Measurements from ENCODE around the gene PHLPP1.

PHLPP1 gene

DNA sequence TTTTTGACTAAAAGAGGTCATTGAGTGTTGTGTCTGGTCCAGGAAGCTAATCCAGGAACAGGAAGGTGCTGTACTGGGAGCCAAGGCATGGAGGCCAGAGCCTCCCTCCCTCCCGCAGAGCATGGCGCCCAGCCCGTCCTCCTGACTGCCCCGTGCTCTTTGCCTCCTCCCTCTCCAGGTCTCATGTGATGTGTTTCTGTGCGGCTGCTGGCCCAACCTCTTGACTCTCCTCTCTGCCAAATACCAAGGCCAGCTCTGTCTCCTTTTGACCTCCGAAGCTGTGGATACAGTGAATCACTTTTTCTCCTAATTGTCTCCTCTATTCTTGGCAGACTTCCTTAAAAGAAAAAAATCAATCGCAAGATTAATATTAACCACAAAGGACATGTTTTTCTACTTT, 284.1 kb downstream of the PHLPP1 start:
- no peaks in the 10 kb centered on the region for H3K36me3 ChIP-seq (ENCODE audit: control insufficient read depth, insufficient read depth, low read length)
- H3K4me2 ChIP-seq (ENCODE audit: low read length), result no peak overlapping the region
- H3K27ac ChIP-seq, result no peak overlapping the region
- no peak for TF ChIP-seq CTCF (IDR thresholded peaks at IDR 0.05)
- no peak overlapping the region for H3K4me3 ChIP-seq (ENCODE audit: low read depth, low read length)
- H3K4me1 ChIP-seq, result no peaks in the 10 kb centered on the region
- H3K79me2 ChIP-seq, result no peaks in the 10 kb centered on the region
- no peaks in the 10 kb centered on the region for H3K9me3 ChIP-seq (ENCODE audit: control insufficient read depth, low read length)
- no peak overlapping the region for H3K9ac ChIP-seq
- H3K27me3 ChIP-seq (ENCODE audit: control insufficient read depth, insufficient read depth, low read length), result no peaks in the 10 kb centered on the region
- H2AFZ ChIP-seq, result no peak overlapping the region

DNA sequence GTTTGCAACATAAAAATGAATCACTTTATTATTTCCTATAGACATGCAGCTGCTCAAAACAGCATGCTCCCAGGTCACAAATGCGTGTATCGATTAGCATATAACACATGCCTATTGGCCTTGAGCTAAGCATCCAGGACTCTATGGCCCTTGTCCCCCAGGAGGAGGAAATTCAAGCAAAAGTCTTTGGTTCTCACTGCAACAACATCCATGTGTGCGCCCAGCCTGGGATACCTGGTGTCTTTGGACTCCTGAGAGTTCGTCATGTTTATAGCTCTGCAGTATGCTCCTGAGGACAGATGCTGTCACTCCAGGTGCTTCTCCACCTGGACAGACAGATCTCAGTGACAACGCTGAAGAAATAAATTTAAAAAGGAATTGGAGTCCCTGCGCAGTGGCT, 284.6 kb downstream of the PHLPP1 start:
- Histone ChIP-seq H3K9ac (no peak overlapping the region), H3K4me2 (ENCODE audit: low read length) (no peak overlapping the region), H3K36me3 (ENCODE audit: control insufficient read depth, insufficient read depth, low read length) (no peaks in the 10 kb centered on the region), H3K79me2 (no peaks in the 10 kb centered on the region), H3K4me1 (no peaks in the 10 kb centered on the region), H3K27ac (no peak overlapping the region), H2AFZ (no peak overlapping the region), H3K9me3 (ENCODE audit: control insufficient read depth, low read length) (no peaks in the 10 kb centered on the region), H3K4me3 (ENCODE audit: low read depth, low read length) (no peak overlapping the region), H3K27me3 (ENCODE audit: control insufficient read depth, insufficient read depth, low read length) (no peaks in the 10 kb centered on the region)
- TF ChIP-seq CTCF (IDR thresholded peaks at IDR 0.05), result no peak

DNA sequence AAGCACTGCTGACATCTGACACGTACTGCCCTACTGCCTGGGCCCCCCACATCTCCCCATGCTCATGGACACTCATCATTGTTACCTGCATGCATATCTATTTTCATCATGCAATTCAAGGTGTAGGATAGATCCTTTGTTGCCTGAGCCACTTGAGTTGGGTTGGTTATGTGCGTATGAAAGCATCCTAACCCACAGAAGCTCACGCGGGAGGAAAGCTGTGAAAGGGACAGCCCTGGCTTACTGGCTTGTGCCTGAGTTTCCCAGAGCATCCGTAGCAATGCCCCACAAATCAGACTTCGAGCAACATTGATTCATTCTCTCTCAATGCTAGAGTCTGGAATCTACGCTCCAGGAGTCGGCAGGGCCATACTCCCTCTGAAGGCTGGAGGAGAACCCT, 285.5 kb downstream of the PHLPP1 start:
- Histone ChIP-seq H3K4me3 (ENCODE audit: low read depth, low read length) (no peak overlapping the region), H3K79me2 (no peaks in the 10 kb centered on the region), H3K4me1 (no peaks in the 10 kb centered on the region), H3K9ac (no peak overlapping the region), H3K27me3 (ENCODE audit: control insufficient read depth, insufficient read depth, low read length) (no peaks in the 10 kb centered on the region), H2AFZ (no peak overlapping the region), H3K27ac (no peak overlapping the region), H3K36me3 (ENCODE audit: control insufficient read depth, insufficient read depth, low read length) (no peaks in the 10 kb centered on the region), H3K4me2 (ENCODE audit: low read length) (no peak overlapping the region), H3K9me3 (ENCODE audit: control insufficient read depth, low read length) (no peaks in the 10 kb centered on the region)
- no peak for TF ChIP-seq CTCF (IDR thresholded peaks at IDR 0.05)

GRCh38 chr18:63001861-63002260, 286.5 kb downstream of the PHLPP1 start:
- Histone ChIP-seq H3K27me3 (ENCODE audit: control insufficient read depth, insufficient read depth, low read length) (no peaks in the 10 kb centered on the region), H3K4me2 (ENCODE audit: low read length) (no peak overlapping the region), H3K27ac (no peak overlapping the region), H3K79me2 (no peaks in the 10 kb centered on the region), H3K9ac (no peak overlapping the region), H2AFZ (no peak overlapping the region), H3K4me1 (no peaks in the 10 kb centered on the region), H3K36me3 (ENCODE audit: control insufficient read depth, insufficient read depth, low read length) (no peaks in the 10 kb centered on the region), H3K4me3 (ENCODE audit: low read depth, low read length) (no peak overlapping the region), H3K9me3 (ENCODE audit: control insufficient read depth, low read length) (no peaks in the 10 kb centered on the region)
- TF ChIP-seq CTCF (IDR thresholded peaks at IDR 0.05), result no peak

DNA sequence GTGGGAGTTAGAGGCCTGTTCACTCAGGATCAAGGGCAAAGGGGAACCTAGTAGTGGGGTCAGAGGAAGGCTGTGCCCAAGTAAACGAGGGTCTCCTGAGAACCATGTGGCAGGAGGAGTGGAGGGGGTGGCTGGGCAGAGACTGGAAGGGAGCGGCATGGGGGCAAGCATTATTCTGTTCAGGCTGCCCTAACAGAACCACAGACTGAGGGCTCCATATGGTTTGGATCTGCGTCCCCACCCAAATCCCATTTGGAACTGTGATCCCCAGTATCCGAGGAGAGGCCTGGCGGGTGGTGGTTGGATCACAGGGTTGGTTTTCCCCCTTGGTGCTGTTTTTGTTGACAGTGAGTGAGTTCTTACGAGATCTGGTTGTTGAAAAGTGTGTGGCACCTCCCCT, 287.0 kb downstream of the PHLPP1 start:
- no peak overlapping the region for H2AFZ ChIP-seq
- TF ChIP-seq CTCF (IDR thresholded peaks at IDR 0.05), result no peak
- H3K27ac ChIP-seq, result no peak overlapping the region
- no peak overlapping the region for H3K4me3 ChIP-seq (ENCODE audit: low read depth, low read length)
- H3K4me1 ChIP-seq, result no peaks in the 10 kb centered on the region
- no peaks in the 10 kb centered on the region for H3K79me2 ChIP-seq
- no peak overlapping the region for H3K9ac ChIP-seq
- no peak overlapping the region for H3K4me2 ChIP-seq (ENCODE audit: low read length)
- H3K36me3 ChIP-seq (ENCODE audit: control insufficient read depth, insufficient read depth, low read length), result no peaks in the 10 kb centered on the region
- H3K27me3 ChIP-seq (ENCODE audit: control insufficient read depth, insufficient read depth, low read length), result no peaks in the 10 kb centered on the region
- H3K9me3 ChIP-seq (ENCODE audit: control insufficient read depth, low read length), result no peaks in the 10 kb centered on the region
